H1 (cell line): ENCODE measurements around the gene ZRANB1. TPM values are rescaled to one million over a fixed set of nuclear protein-coding genes. Genes with fewer than 3 reads are reported as not detected.

Source experiments
- CTCF ChIA-PET: fragments of 300-600 bp; sonication (Branson Sonifier 250); formaldehyde crosslinking; loops from one replicate; lab custom pipeline; 2021; ENCODE audit not compliant: partially characterized antibody; lab: Charles Lee
- POLR2A ChIA-PET: fragments of 300-600 bp; sonication (Branson Sonifier 250); formaldehyde crosslinking; loops from one replicate; lab custom pipeline; 2021; ENCODE audit warnings: inconsistent platforms; ENCODE audit not compliant: partially characterized antibody; lab: Charles Lee
- DNase-seq, 2 experiments: peaks; one replicate each; pipeline versions ENCODE4 v3.0.0 to v3.0.0-alpha.2; 2010 to 2022; ENCODE audit warnings: low spot score in 2 of 2, low read depth in 1 of 2, mixed read lengths in 1 of 2
- FAIRE-seq: peaks from 2 replicates; lab custom pipeline; 2011; peaks lifted over from hg19 to GRCh38; lab: Jason Lieb, UNC
- H2AFZ ChIP-seq: 2 replicates; pipeline ENCODE4 v1.8.1; 2012; ENCODE audit warnings: low read length, inconsistent platforms
- H2AK5ac ChIP-seq: 2 replicates; pipeline ENCODE4 v1.6.1; 2013; ENCODE audit warnings: low read depth, low read length
- H2BK120ac ChIP-seq: replicated peaks from 2 replicates; pipeline ENCODE3; 2013; ENCODE audit warnings: low read depth, low read length, inconsistent platforms
- H2BK12ac ChIP-seq: 2 replicates; pipeline ENCODE4 v1.6.1; 2013; ENCODE audit warnings: low read depth, low read length
- H2BK15ac ChIP-seq: 2 replicates; pipeline ENCODE4 v1.6.1; 2013; ENCODE audit warnings: low read length
- H2BK20ac ChIP-seq: 2 replicates; pipeline ENCODE4 v1.6.1; 2013; ENCODE audit warnings: low read length
- H2BK5ac ChIP-seq: 2 replicates; pipeline ENCODE4 v1.6.1; 2013; ENCODE audit warnings: low read depth, low read length
- H3K14ac ChIP-seq: 2 replicates; pipeline ENCODE4 v1.6.1; 2013; ENCODE audit warnings: inconsistent platforms; ENCODE audit not compliant: insufficient read length
- H3K18ac ChIP-seq: 2 replicates; pipeline ENCODE4 v1.6.1; 2013; ENCODE audit warnings: low read length; ENCODE audit errors: extremely low read depth
- H3K23ac ChIP-seq: 2 replicates; pipeline ENCODE4 v1.6.1; 2013; ENCODE audit warnings: inconsistent platforms; ENCODE audit not compliant: insufficient read length
- H3K23me2 ChIP-seq: 2 replicates; pipeline ENCODE4 v1.6.1; 2013; ENCODE audit warnings: low read depth, low read length
- H3K27ac ChIP-seq: 2 replicates; pipeline ENCODE4 v1.6.1; 2011; ENCODE audit warnings: low read depth, low read length, inconsistent platforms
- H3K27me3 ChIP-seq, 4 experiments: replicated peaks in 1 of 4; 1 replicate in 1 of 4; 2 replicates in 3 of 4; pipeline versions ENCODE4 v1.6.1 to v1.8.1; 2011 to 2013; ENCODE audit warnings: low read length in 3 of 4, mild to moderate bottlenecking in 3 of 4, inconsistent platforms in 2 of 4, mixed read lengths in 2 of 4, moderate library complexity in 1 of 4; ENCODE audit not compliant: control insufficient read depth in 3 of 4, insufficient read depth in 3 of 4; ENCODE audit errors: extremely low read depth in 1 of 4
- H3K36me3 ChIP-seq, 4 experiments: 2 replicates each; pipeline versions ENCODE4 v1.6.1 to v1.8.1; 2011 to 2013; ENCODE audit warnings: mild to moderate bottlenecking in 4 of 4, low read length in 3 of 4, moderate library complexity in 2 of 4, control low read depth in 1 of 4, inconsistent platforms in 1 of 4; ENCODE audit not compliant: insufficient read depth in 4 of 4, control insufficient read depth in 2 of 4
- H3K4ac ChIP-seq: replicated peaks from 2 replicates; pipeline ENCODE3; 2013; ENCODE audit warnings: low read length, low read depth, mixed read lengths, inconsistent platforms; ENCODE audit not compliant: insufficient read length
- H3K4me1 ChIP-seq, 4 experiments: replicated peaks in 1 of 4; 1 replicate in 1 of 4; 2 replicates in 3 of 4; pipeline versions ENCODE4 v1.6.1 to v1.8.1; 2011 to 2013; ENCODE audit warnings: low read length in 3 of 4, inconsistent platforms in 2 of 4, mixed read lengths in 1 of 4; ENCODE audit not compliant: insufficient read depth in 4 of 4, control insufficient read depth in 3 of 4
- H3K4me2 ChIP-seq, 2 experiments: 2 replicates each; pipeline versions ENCODE4 v1.6.1 to v1.8.1; 2011 to 2013; ENCODE audit warnings: low read depth in 2 of 2, low read length in 2 of 2, control low read depth in 1 of 2, inconsistent platforms in 1 of 2, mild to moderate bottlenecking in 1 of 2; ENCODE audit not compliant: insufficient read depth in 1 of 2
- H3K4me3 ChIP-seq, 4 experiments: fragments of 200-600, 300-600 bp in 1 of 4; sonication (generic), shearing (Covaris generic), sonication (Bioruptor Twin) in 1 of 4; 2 replicates each; pipeline versions ENCODE4 v1.5.1 to v1.8.1; 2011 to 2016; ENCODE audit warnings: low read length in 4 of 4, low read depth in 3 of 4, control low read depth in 2 of 4, inconsistent platforms in 2 of 4, mild to moderate bottlenecking in 2 of 4, mixed read lengths in 1 of 4, moderate library complexity in 1 of 4; ENCODE audit not compliant: insufficient read depth in 2 of 4; ENCODE audit errors: extremely low read depth in 1 of 4
- H3K56ac ChIP-seq: replicated peaks from 2 replicates; pipeline ENCODE3; 2013; ENCODE audit warnings: low read depth, mild to moderate bottlenecking, mixed read lengths, low read length, inconsistent platforms; ENCODE audit not compliant: insufficient read length
- H3K79me1 ChIP-seq: 2 replicates; pipeline ENCODE4 v1.6.1; 2013; ENCODE audit warnings: low read depth, low read length, control low read depth
- H3K79me2 ChIP-seq, 2 experiments: 2 replicates each; pipeline versions ENCODE4 v1.6.1 to v1.8.1; 2012 to 2013; ENCODE audit warnings: low read length in 2 of 2, mild to moderate bottlenecking in 2 of 2, inconsistent platforms in 1 of 2; ENCODE audit not compliant: insufficient read depth in 2 of 2, control insufficient read depth in 1 of 2
- H3K9ac ChIP-seq, 4 experiments: replicated peaks in 1 of 4; 1 replicate in 1 of 4; 2 replicates in 3 of 4; pipeline versions ENCODE4 v1.6.1 to v1.8.1; 2011 to 2013; ENCODE audit warnings: low read depth in 3 of 4, low read length in 3 of 4, control low read depth in 2 of 4, mild to moderate bottlenecking in 2 of 4, moderate library complexity in 2 of 4, inconsistent platforms in 1 of 4; ENCODE audit errors: extremely low read depth in 1 of 4
- H3K9me3 ChIP-seq, 2 experiments: 2 replicates each; pipeline versions ENCODE4 v1.6.1 to v1.8.1; 2012 to 2013; ENCODE audit warnings: mild to moderate bottlenecking in 2 of 2, moderate library complexity in 2 of 2, control low read depth in 1 of 2, inconsistent platforms in 1 of 2, low read depth in 1 of 2, low read length in 1 of 2, mixed read lengths in 1 of 2; ENCODE audit not compliant: insufficient read depth in 2 of 2
- H4K20me1 ChIP-seq, 2 experiments: replicated peaks in 1 of 2; 2 replicates each; pipeline versions ENCODE3 to v1.8.1; 2011 to 2013; ENCODE audit warnings: inconsistent platforms in 2 of 2, low read length in 2 of 2, mild to moderate bottlenecking in 1 of 2; ENCODE audit not compliant: insufficient read depth in 2 of 2, control insufficient read depth in 1 of 2
- H4K5ac ChIP-seq: 2 replicates; pipeline ENCODE4 v1.6.1; 2013; ENCODE audit warnings: low read length, low read depth, mixed read lengths, inconsistent platforms; ENCODE audit not compliant: insufficient read length
- H4K8ac ChIP-seq: 2 replicates; pipeline ENCODE4 v1.8.0; 2013; ENCODE audit warnings: mild to moderate bottlenecking, moderate library complexity, low read length, inconsistent platforms; ENCODE audit not compliant: insufficient read depth; ENCODE audit errors: extremely low read depth
- H4K91ac ChIP-seq: replicated peaks from 2 replicates; pipeline ENCODE3; 2013; ENCODE audit warnings: low read length, mixed read lengths, inconsistent platforms; ENCODE audit not compliant: insufficient read length
- ASH2L ChIP-seq: fragments of 200-600, 300-600 bp; sonication (generic); IDR thresholded peaks from one replicate; pipeline ENCODE4 v1.7.1; 2017; ENCODE audit warnings: low read length
- BCL11A ChIP-seq, 2 experiments: IDR thresholded peaks; one replicate each; pipeline ENCODE4 v1.6.1; 2011; ENCODE audit warnings: low read depth in 2 of 2, low read length in 2 of 2, mild to moderate bottlenecking in 2 of 2
- BRCA1 ChIP-seq: IDR thresholded peaks from 2 replicates; pipeline ENCODE4 v1.6.1; 2012; ENCODE audit warnings: low read depth, low read length, improper control_type of control experiment
- RNF2 ChIP-seq: fragments of 200-900, 300-1000 bp; sonication (generic); IDR thresholded peaks from 2 replicates; pipeline ENCODE4 v1.7.1; 2016; ENCODE audit warnings: borderline replicate concordance, low read depth, mild to moderate bottlenecking, antibody characterized with exemption, low read length; ENCODE audit not compliant: poor library complexity, severe bottlenecking; ENCODE audit errors: missing control alignments
- SP2 ChIP-seq: IDR thresholded peaks from 2 replicates; pipeline ENCODE4 v1.6.1; 2012; ENCODE audit warnings: mild to moderate bottlenecking, low read length, inconsistent platforms
- SUZ12 ChIP-seq: fragments of 200-600 bp; sonication (generic); IDR thresholded peaks from 2 replicates; pipeline ENCODE4 v1.6.1; 2012; ENCODE audit warnings: mild to moderate bottlenecking, inconsistent platforms, low read length, moderate library complexity, mixed read lengths
- TAF1 ChIP-seq: IDR thresholded peaks from 2 replicates; pipeline ENCODE4 v1.6.1; 2011; ENCODE audit warnings: mild to moderate bottlenecking, low read depth, low read length
- WGBS, 2 experiments: shearing (Covaris generic) in 1 of 2; methylation state at CpG; one replicate each; pipeline versions ENCODE4 v1.1.6 to v1.1.7; 2013 to 2015; ENCODE audit warnings: low lambda C conversion rate in 2 of 2, mixed read lengths in 2 of 2, inconsistent platforms in 1 of 2, low coverage in 1 of 2, missing lambda C conversion rate in 1 of 2; ENCODE audit not compliant: insufficient replicate concordance in 2 of 2, insufficient coverage in 1 of 2, insufficient read length in 1 of 2; ENCODE audit errors: extremely low coverage in 1 of 2, missing lambda C conversion rate in 1 of 2; 5-methylcytosine and 5-hydroxymethylcytosine counted together
- polyA plus RNA-seq, 7 experiments: library from polyadenylated mRNA; depleted of rRNA in 3 of 7; stranded (reverse) in 5 of 7; unstranded in 2 of 7; fragments of >200 nt in 5 of 7; fragments of 200-250 nt in 2 of 7; gene quantifications; 1 replicate in 5 of 7; 2 replicates in 1 of 7; 4 replicates in 1 of 7; pipeline versions ENCODE4 v1.2.1 to v1.2.3, GENCODE V29; 2011 to 2013; ENCODE audit warnings: missing spikeins in 2 of 7, mixed read lengths in 2 of 7
- total RNA-seq: library from RNA; stranded (reverse); fragmentation: NEBNext Ultra II Directional; extraction: Animal tissue kit (Norgen Biotek cat#: 25700); gene quantifications from 2 replicates; pipeline ENCODE4 v1.2.1, GENCODE V29; 2021
- TF ChIP-seq, protein P1 (sequence below): IDR thresholded peaks from 2 replicates; pipeline ENCODE4 v1.6.1; 2011; ENCODE audit warnings: low read length, improper control_type of control experiment

ZRANB1 gene
- total and polyA plus RNA-seq, 2 of the 8 experiments (the other 6 are each of a cell fraction or from before 2014, with no cell fraction given), result 6.1 to 19.9 TPM

GRCh38 chr10:124946945-124947344, 5.0 kb downstream of the ZRANB1 start:
- H3K79me1 ChIP-seq, result peaks cover 13% of the 10 kb centered on the region
- H3K9ac ChIP-seq, result no peak overlapping the region
- H2BK20ac ChIP-seq, result no peak overlapping the region
- H3K14ac ChIP-seq, result no peak overlapping the region
- no peak overlapping the region for H4K91ac ChIP-seq
- no peak overlapping the region for H3K4ac ChIP-seq
- no peak for FAIRE-seq
- no peak overlapping the region for H2AK5ac ChIP-seq
- WGBS, 2 experiments, result 96% methylated on average over 2 of the region's 2 CpGs; no CpG with 5 or more reads in 1 of the 2 experiments
- ChIA-PET CTCF (interaction anchor here (0.9 kb wide), 1 partner anchor 46 kb away, joined by 3 read pairs; no protein-coding TSS in a partner anchor), POLR2A (interaction anchor here (1.0 kb wide), 1 partner anchor 30 kb away, joined by 5 read pairs; no protein-coding TSS in a partner anchor)
- no peak overlapping the region for H3K56ac ChIP-seq
- TF ChIP-seq TAF1 (no peak), ASH2L (no peak), SUZ12 (no peak), SP2 (no peak), BCL11A (IDR thresholded peaks at IDR 0.05; ENCODE audit: low read depth in 2 of 2, low read length in 2 of 2) (no peak), RNF2 (no peak), BRCA1 (no peak)
- TF ChIP-seq, protein P1, sequence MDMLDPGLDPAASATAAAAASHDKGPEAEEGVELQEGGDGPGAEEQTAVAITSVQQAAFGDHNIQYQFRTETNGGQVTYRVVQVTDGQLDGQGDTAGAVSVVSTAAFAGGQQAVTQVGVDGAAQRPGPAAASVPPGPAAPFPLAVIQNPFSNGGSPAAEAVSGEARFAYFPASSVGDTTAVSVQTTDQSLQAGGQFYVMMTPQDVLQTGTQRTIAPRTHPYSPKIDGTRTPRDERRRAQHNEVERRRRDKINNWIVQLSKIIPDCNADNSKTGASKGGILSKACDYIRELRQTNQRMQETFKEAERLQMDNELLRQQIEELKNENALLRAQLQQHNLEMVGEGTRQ, result no peak
- H2BK12ac ChIP-seq, result no peak overlapping the region
- H4K8ac ChIP-seq, result no peak overlapping the region
- no peak overlapping the region for H2BK120ac ChIP-seq
- no peak overlapping the region for H2AFZ ChIP-seq
- H2BK15ac ChIP-seq, result no peak overlapping the region
- H3K4me1 ChIP-seq, result peaks cover 0 to 17% (median 9%) of the 10 kb centered on the region in 4 experiments; a peak in 4 of 7 replicates
- peaks cover 7 to 97% of the 10 kb centered on the region in 2 experiments for H3K79me2 ChIP-seq
- peaks cover 0 to 8% (median 2%) of the 10 kb centered on the region in 4 experiments; a peak in 2 of 8 replicates for H3K36me3 ChIP-seq
- H3K27ac ChIP-seq, result no peak overlapping the region
- no peak overlapping the region for H3K23ac ChIP-seq
- peaks cover 4 to 14% of the 10 kb centered on the region in 2 experiments for H4K20me1 ChIP-seq
- H3K18ac ChIP-seq, result no peak overlapping the region
- H2BK5ac ChIP-seq, result no peak overlapping the region
- no peak for DNase-seq
- no peaks in the 10 kb centered on the region for H3K27me3 ChIP-seq
- no peak overlapping the region for H3K4me2 ChIP-seq
- H3K9me3 ChIP-seq, result no peaks in the 10 kb centered on the region
- no peaks in the 10 kb centered on the region for H3K23me2 ChIP-seq
- no peak overlapping the region for H4K5ac ChIP-seq
- no peak overlapping the region for H3K4me3 ChIP-seq
